ENCODE measurements around the gene SPART.

GRCh38 chr13:36353001-36353400, 6.8 kb upstream of the SPART start:
- TF ChIP-seq, protein P1, sequence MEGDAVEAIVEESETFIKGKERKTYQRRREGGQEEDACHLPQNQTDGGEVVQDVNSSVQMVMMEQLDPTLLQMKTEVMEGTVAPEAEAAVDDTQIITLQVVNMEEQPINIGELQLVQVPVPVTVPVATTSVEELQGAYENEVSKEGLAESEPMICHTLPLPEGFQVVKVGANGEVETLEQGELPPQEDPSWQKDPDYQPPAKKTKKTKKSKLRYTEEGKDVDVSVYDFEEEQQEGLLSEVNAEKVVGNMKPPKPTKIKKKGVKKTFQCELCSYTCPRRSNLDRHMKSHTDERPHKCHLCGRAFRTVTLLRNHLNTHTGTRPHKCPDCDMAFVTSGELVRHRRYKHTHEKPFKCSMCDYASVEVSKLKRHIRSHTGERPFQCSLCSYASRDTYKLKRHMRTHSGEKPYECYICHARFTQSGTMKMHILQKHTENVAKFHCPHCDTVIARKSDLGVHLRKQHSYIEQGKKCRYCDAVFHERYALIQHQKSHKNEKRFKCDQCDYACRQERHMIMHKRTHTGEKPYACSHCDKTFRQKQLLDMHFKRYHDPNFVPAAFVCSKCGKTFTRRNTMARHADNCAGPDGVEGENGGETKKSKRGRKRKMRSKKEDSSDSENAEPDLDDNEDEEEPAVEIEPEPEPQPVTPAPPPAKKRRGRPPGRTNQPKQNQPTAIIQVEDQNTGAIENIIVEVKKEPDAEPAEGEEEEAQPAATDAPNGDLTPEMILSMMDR (conservative IDR thresholded peaks at IDR 0.05; ENCODE audit: low read length) = no peak
- TF ChIP-seq EZH2phosphoT487 (IDR thresholded peaks at IDR 0.05; ENCODE audit: borderline replicate concordance) = no peak
